Stimulated activated naive CD8-positive, alpha-beta T cell treated with anti-CD3 and anti-CD28 coated beads, Interleukin-15, Interleukin-2, amounts not matched to agents 100 ng/mL and 50 ng/mL, for 24 hours (primary cell): Measurements from ENCODE around the gene CDH4.

ENCODE experiments used
- H3K27ac Mint-ChIP-seq: one replicate; pipeline ENCODE4 v1.8.0; 2021; ENCODE audit warnings: mild to moderate bottlenecking, mixed read lengths
- H3K27me3 Mint-ChIP-seq: one replicate; pipeline ENCODE4 v1.8.0; 2021; ENCODE audit warnings: mixed read lengths
- H3K36me3 Mint-ChIP-seq: one replicate; pipeline ENCODE4 v1.8.0; 2021; ENCODE audit warnings: low read depth, mixed read lengths
- H3K4me1 Mint-ChIP-seq: one replicate; pipeline ENCODE4 v1.8.0; 2021; ENCODE audit warnings: low read depth, mixed read lengths
- H3K4me3 Mint-ChIP-seq: one replicate; pipeline ENCODE4 v1.8.0; 2021; ENCODE audit warnings: mild to moderate bottlenecking, mixed read lengths
- H3K9me3 Mint-ChIP-seq: one replicate; pipeline ENCODE4 v1.8.0; 2021; ENCODE audit warnings: mixed read lengths

Gene CDH4

DNA sequence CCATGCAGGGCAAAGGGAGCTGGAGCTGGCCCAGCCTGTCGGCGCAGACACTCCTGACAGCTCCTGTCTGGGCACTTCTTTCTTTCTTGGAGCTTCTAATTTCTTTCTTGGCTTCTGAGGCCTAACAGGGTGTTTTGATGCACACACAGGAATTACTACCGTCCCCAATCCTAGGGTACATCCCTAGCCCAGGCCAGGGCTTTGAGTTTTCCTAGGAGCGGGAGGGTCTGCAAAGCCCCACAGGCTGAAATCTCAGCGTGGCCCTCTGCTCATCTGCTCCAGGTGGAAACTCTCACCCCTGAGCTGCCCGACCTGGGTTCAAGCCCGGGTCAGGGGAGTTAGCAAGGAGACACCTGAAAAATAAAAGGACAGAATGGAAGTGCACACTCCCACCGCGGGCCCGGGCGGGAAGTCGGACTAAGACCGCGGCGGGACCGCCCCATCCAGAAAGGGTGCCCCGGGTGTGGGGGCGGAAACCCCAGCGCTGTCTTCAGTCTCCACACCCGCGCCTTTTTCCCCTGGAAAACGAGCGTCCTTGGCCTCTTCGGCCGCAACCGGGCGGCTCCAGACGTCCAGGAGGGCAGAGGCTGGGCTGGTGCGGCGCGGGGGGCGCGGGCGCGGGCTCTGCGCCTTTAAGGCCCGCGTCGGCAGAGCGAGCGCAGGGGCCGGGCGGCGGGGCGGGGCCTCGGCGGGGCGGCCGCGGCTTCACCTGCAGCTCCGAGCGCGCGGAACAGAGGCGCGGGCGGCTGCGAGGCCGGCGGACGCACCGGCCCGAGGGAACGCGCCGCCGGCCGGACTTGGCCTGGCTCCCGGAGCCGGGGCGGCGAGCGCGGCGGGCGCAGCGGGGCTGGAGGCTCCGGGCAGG is at the start of gene CDH4:
TSS of gene CDH4 (plus strand) at position 733 of the 865 bp plus-strand sequence.
- Mint-ChIP-seq H3K27me3 (peaks cover 59% of the 10 kb centered on the region), H3K4me1 (peaks cover 3% of the 10 kb centered on the region), H3K9me3 (no peaks in the 10 kb centered on the region), H3K36me3 (no peaks in the 10 kb centered on the region), H3K27ac (no peak within 1 kb of the TSS), H3K4me3 (peak within 1 kb of the TSS; percentile 26)

DNA sequence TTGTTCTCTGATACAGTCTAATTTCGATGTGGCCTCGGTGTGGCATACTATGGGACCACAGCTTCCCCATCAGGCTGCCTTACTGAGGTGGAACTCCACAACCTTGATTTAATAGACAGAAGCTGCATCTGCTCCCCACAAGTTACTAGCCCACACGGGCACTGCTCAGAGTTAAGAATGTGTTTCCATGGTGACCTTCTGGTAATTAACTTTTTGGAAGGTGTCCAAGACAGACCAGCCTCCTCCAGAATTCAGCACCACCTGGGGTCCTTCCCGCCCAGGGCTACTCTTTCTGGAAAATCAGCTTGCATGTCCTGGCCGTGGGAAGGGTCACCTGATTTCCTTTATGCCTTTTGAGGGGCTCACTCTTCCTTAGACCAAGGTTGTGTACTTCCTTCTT is 48.7 kb upstream of the CDH4 start:
- H3K9me3 Mint-ChIP-seq, result peaks cover 4% of the 10 kb centered on the region
- no peaks in the 10 kb centered on the region for H3K36me3 Mint-ChIP-seq
- H3K4me3 Mint-ChIP-seq, result no peak overlapping the region
- H3K4me1 Mint-ChIP-seq, result no peaks in the 10 kb centered on the region
- H3K27me3 Mint-ChIP-seq, result peaks cover 9% of the 10 kb centered on the region
- no peak overlapping the region for H3K27ac Mint-ChIP-seq

DNA sequence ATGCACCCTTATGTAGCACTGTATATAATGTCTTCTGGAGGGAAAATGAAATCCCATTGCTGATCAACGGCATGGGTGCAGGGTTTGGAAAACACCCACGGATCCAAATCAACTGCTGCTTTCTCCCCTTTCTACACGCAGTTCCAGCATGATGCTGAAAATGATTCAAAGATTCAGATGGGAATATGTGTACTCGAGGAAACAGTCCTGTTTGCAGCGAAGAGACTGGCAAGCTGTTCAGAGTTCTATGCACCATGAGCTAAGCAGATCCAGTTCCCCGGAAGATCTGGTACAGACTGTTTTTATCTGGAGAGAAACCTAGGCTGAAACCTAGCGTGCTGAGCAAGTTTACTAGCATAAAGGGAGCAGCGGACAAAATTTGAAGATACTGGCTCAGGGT is 47.9 kb upstream of the CDH4 start:
- Mint-ChIP-seq H3K36me3 (no peaks in the 10 kb centered on the region), H3K4me3 (no peak overlapping the region), H3K4me1 (no peaks in the 10 kb centered on the region), H3K9me3 (peaks cover 4% of the 10 kb centered on the region), H3K27ac (no peak overlapping the region), H3K27me3 (peaks cover 4% of the 10 kb centered on the region)

DNA sequence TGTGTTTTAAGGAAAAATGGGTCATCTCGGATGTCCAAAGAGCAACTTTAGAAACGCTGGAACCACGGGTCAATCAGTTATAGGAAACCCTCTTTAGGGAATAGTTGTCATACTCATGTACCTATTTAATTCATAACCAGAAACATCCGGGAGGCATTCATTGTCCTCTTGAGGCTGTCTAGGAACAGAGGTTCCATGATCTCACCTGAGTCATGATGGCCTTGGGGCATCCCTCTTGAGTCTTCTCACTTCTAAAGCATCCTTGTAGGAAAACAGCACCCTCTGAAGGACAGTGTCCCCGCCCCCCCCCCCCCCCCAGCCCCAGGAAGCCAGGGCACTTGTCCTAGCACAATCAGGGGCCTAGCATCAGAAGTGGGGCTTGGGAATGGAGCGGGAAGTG is 46.3 kb upstream of the CDH4 start:
- no peaks in the 10 kb centered on the region for H3K4me1 Mint-ChIP-seq
- H3K36me3 Mint-ChIP-seq, result no peaks in the 10 kb centered on the region
- H3K4me3 Mint-ChIP-seq, result no peak overlapping the region
- H3K9me3 Mint-ChIP-seq, result peaks cover 4% of the 10 kb centered on the region
- no peak overlapping the region for H3K27ac Mint-ChIP-seq
- peaks cover 3% of the 10 kb centered on the region for H3K27me3 Mint-ChIP-seq

DNA sequence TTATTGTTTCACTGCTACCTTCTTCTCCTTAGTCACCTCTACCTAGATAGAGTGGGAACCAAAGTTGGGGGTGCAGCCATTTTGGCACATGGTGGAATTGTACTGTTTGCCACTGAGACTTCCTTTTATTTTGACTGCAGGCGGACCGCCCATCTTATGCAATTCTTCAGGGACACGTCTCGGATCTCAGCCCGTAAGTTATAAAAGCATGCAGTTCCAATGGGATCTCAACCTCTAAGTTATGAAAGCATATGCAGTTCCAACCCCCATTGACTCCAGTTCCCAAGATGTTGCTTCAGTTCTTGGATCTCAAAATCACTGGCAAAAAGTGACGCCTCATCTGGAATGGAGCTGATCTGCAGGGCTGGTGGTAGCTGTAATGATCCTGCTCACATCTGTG is 41.2 kb upstream of the CDH4 start:
- Mint-ChIP-seq H3K4me3 (no peak overlapping the region), H3K36me3 (no peaks in the 10 kb centered on the region), H3K27me3 (peaks cover 4% of the 10 kb centered on the region), H3K4me1 (no peaks in the 10 kb centered on the region), H3K27ac (no peak overlapping the region), H3K9me3 (no peaks in the 10 kb centered on the region)

DNA sequence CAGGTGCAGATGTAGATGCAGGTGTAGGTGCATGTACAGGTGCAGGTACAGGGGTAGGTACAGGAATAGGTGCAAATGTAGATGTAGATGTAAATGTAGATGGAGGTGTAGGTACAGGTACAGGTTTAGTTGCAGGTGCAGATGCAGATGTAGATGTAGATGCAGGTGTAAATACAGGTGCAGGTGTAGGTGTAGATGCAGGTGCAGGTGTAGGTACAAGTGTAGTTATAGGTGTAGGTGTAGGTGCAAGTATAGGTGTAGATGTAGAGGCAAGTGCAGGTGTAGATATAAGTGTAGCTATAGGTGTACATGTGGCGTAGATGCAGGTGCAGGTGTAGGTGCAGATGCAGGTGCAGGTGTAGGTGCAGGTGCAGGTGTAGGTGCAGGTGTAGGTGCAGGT is 34.2 kb upstream of the CDH4 start:
- no peaks in the 10 kb centered on the region for H3K36me3 Mint-ChIP-seq
- H3K27ac Mint-ChIP-seq, result no peak overlapping the region
- H3K9me3 Mint-ChIP-seq, result peaks cover 12% of the 10 kb centered on the region
- no peak overlapping the region for H3K4me3 Mint-ChIP-seq
- H3K27me3 Mint-ChIP-seq, result peaks cover 4% of the 10 kb centered on the region
- no peaks in the 10 kb centered on the region for H3K4me1 Mint-ChIP-seq

DNA sequence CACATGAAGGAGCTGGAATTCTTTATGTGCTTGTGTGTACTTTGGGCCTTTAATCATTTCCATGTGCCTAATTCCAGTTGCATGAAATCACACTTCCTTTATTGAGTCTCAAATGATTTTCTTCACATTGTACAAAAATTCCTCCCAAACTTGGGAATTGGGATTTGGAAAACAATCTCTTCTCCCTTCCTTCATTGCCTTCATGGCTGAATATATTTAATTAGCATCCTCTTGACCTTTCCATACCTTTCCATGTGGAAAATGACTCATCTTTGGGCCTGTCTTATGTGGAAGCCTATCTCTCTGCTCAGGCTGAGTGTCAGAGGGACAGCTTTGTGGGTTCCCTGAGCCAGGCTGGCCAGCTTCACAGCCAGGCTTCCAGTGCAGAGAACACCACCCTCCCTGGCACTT is 33.0 kb upstream of the CDH4 start:
- Mint-ChIP-seq H3K27ac (no peak overlapping the region), H3K4me1 (no peaks in the 10 kb centered on the region)

DNA sequence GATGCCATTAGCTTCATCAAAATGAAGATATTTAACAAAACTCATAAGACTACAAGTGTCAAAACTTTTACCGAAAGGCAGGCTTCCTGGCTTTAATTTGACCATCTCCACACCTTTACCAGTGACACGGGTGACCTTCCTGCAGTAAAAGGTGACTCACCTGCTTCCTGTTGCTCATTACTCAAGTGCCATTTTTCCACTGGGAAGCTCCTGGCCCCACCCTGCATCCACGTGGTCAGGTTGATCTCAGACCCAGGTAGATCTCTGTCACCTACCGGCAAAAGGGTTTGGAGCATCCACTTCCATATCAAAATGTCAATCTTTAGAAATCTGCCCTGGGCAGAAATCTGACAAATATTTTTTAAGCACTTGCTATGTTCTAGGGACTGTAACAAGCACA is 31.9 kb upstream of the CDH4 start:
- H3K4me1 Mint-ChIP-seq, result no peaks in the 10 kb centered on the region
- no peaks in the 10 kb centered on the region for H3K36me3 Mint-ChIP-seq
- H3K27me3 Mint-ChIP-seq, result peaks cover 3% of the 10 kb centered on the region
- no peak overlapping the region for H3K4me3 Mint-ChIP-seq
- H3K9me3 Mint-ChIP-seq, result peaks cover 12% of the 10 kb centered on the region
- no peak overlapping the region for H3K27ac Mint-ChIP-seq

More for the DNA sequence above, 33.0 kb upstream of the CDH4 start:
- no peak overlapping the region for H3K4me3 Mint-ChIP-seq
- H3K36me3 Mint-ChIP-seq, result no peaks in the 10 kb centered on the region
- peaks cover 12% of the 10 kb centered on the region for H3K9me3 Mint-ChIP-seq
- H3K27me3 Mint-ChIP-seq, result peaks cover 4% of the 10 kb centered on the region

DNA sequence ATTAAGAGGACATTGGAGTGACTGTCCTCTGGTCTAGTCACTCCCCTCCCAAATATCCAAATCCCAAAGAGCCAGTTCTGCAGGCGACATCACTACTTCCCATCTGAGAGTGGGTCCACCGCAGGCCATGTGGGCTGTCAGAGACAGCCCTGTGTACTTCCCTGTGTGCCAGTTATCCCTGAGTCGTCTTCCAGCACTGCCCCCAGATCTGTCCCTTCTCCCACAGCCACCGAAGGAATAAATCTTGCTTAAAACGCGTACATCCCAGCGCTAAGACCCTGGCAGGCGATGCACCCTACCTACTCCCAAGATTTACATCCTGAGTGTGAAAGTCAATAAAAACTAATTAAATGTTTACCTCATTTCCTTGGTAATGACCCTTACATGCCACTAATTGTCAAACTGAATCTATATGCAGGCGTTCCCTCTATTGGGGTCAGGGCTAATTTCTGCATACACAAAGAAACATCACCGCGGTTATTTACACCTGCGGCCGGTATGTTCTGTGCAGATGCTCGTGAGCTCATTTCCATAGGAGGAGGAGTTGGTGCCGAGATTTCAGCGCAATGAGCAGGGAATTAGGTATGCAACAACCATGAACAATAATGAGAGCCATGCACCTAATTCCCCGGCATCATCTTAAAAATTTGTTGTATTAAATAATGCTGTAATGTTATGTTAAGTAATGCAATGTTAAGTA is 31.3 kb upstream of the CDH4 start:
- no peak overlapping the region for H3K4me3 Mint-ChIP-seq
- H3K36me3 Mint-ChIP-seq, result no peaks in the 10 kb centered on the region
- H3K9me3 Mint-ChIP-seq, result peaks cover 12% of the 10 kb centered on the region
- no peak overlapping the region for H3K27ac Mint-ChIP-seq
- no peaks in the 10 kb centered on the region for H3K4me1 Mint-ChIP-seq
- H3K27me3 Mint-ChIP-seq, result no peaks in the 10 kb centered on the region

DNA sequence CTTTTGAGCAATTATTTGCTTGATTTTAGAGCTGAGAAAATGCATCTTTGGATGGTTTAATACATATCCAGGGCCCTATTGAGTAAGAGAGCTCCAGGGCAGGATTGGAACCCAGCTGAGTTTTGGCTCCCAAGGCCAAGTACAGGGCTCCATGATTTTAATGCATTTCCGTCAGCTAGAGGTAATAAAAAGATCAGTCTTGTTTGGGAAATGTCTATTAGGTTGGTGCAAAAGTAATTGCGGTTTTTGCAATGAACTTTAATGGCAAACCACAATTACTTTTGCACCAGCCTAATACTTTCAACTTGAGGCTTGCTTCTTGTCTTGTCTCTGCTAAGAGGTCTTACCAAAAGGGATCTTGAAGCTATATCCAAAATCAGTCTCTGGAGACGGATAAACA is 29.4 kb upstream of the CDH4 start:
- no peak overlapping the region for H3K27ac Mint-ChIP-seq
- no peaks in the 10 kb centered on the region for H3K27me3 Mint-ChIP-seq
- no peak overlapping the region for H3K4me3 Mint-ChIP-seq
- no peaks in the 10 kb centered on the region for H3K36me3 Mint-ChIP-seq
- H3K4me1 Mint-ChIP-seq, result no peaks in the 10 kb centered on the region
- H3K9me3 Mint-ChIP-seq, result peaks cover 7% of the 10 kb centered on the region

DNA sequence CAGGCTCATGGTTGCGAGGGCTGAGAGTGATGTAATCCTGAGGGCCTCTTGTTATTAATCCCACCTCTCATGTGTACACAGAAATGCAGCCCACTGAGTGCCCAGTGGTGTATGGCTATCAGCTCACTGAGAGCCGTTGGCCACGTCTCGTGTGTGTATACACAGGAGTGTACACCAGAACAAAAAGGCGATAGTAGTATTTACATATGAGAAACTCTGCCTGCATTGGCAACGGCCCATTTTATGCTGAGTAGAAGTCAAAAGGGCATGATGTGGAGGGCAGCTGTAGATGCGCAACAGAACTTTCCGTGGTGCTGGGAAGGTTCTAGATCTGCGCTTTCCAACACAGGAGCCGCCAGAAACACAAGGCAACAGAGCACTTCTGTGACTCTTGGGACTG is 28.9 kb upstream of the CDH4 start:
- Mint-ChIP-seq H3K27ac (no peak overlapping the region), H3K36me3 (no peaks in the 10 kb centered on the region), H3K27me3 (no peaks in the 10 kb centered on the region), H3K4me1 (no peaks in the 10 kb centered on the region), H3K4me3 (no peak overlapping the region), H3K9me3 (peaks cover 5% of the 10 kb centered on the region)

DNA sequence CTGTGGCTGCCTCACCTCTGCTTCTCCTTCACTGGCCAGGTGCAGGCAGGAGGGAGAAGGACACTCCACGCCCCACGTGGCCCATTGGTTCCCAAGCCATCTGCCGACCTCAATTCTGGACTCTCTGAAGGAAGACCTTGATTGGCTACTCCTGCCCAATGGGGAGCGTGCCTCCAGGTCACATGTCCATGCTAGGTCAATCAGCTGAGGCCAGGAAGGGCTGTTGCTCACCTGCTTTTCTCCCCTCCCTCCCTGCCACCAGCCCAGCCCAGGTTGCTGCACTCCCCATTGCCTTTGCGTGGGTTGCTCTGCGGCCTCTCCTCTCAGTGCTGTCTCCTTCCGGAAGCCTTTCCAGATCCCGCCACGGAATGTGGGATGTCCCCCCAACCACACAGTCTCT is 21.9 kb upstream of the CDH4 start:
- no peaks in the 10 kb centered on the region for H3K36me3 Mint-ChIP-seq

DNA sequence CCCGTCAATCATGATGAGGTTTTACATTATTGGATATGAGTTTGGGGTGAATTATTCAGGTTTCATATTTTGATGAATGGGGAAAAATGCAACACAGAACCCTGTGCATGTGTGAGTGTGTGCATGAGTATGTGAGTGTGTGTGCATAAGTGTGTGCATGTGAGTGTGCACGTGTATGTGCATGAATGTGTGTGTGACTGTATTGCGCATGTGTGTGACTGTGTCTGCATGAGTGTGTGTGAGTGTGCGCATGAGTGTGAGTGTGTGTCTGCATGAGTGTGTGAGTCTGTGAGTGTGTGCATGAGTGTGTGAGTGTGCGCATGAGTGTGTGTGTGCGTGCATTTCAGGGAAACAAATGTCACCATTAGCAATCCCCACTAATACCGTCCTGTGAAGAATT is 18.5 kb upstream of the CDH4 start:
- Mint-ChIP-seq H3K27me3 (peaks cover 7% of the 10 kb centered on the region), H3K4me1 (no peaks in the 10 kb centered on the region), H3K27ac (no peak overlapping the region), H3K4me3 (no peak overlapping the region), H3K36me3 (no peaks in the 10 kb centered on the region), H3K9me3 (no peaks in the 10 kb centered on the region)

More for the DNA sequence above, 21.9 kb upstream of the CDH4 start:
- H3K9me3 Mint-ChIP-seq, result no peaks in the 10 kb centered on the region
- H3K4me3 Mint-ChIP-seq, result no peak overlapping the region
- H3K4me1 Mint-ChIP-seq, result no peaks in the 10 kb centered on the region
- H3K27me3 Mint-ChIP-seq, result peaks cover 3% of the 10 kb centered on the region
- no peak overlapping the region for H3K27ac Mint-ChIP-seq

DNA sequence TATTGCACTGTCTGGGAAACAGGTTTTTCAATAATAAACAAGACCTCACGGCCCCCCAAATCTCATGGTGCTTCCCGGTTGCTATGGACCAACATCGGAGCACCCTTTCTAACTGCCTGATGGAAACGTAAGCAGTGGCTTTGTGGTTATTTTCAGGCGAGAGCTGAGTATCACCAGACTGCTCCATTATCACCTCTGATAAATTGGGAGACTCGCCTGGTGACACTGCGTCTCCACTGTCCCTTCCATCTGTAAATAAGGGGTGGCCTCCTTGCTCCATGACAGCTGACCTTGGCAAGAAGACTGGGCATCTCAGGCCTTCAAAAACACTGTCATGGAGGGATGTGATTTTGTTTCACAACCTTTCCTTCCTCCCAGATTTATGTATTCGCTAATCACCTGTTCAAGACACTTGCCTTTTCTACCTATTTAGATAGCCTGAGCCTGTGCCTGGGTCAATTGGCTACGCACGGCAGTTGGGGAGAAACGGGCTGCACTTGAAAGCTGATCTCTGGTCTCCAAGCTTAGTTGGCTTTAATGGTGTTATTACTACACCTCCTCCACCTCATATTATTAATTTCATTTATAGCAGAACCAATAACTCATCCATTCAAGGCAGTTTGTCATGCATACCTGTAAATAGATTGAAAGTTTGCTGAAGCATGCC is 17.7 kb upstream of the CDH4 start:
- no peaks in the 10 kb centered on the region for H3K36me3 Mint-ChIP-seq
- H3K4me3 Mint-ChIP-seq, result no peak overlapping the region
- H3K27ac Mint-ChIP-seq, result no peak overlapping the region
- H3K9me3 Mint-ChIP-seq, result peaks cover 5% of the 10 kb centered on the region
- peaks cover 4% of the 10 kb centered on the region for H3K27me3 Mint-ChIP-seq
- no peaks in the 10 kb centered on the region for H3K4me1 Mint-ChIP-seq

DNA sequence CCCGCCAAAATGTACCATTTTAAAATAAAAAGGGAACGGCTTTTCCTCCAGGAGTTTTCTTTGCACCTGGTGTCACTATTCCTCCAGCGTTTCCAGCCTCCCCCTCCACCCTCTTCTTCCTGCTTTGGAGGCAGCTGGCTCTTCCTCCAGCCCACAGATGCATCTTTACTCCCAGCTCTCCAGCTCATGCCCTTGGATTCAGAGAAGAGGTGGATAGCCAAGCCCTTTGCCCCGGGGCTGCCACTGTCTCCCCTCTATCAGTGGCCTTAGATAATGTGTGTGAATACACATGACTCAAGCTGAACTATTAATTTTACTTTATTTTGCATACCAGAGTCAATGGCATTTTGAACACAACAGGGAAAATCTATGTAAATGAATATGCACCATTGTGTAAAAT is 15.3 kb upstream of the CDH4 start:
- H3K9me3 Mint-ChIP-seq, result peaks cover 11% of the 10 kb centered on the region
- no peak overlapping the region for H3K4me3 Mint-ChIP-seq
- no peak overlapping the region for H3K27ac Mint-ChIP-seq
- no peaks in the 10 kb centered on the region for H3K36me3 Mint-ChIP-seq
- peaks cover 9% of the 10 kb centered on the region for H3K27me3 Mint-ChIP-seq
- no peaks in the 10 kb centered on the region for H3K4me1 Mint-ChIP-seq
